CD4-positive, alpha-beta T cell treated with Interleukin-15 for 4 hours (primary cell): ENCODE measurements around the gene ADAMTS8.

ENCODE experiments used
- DNase-seq: peaks from one replicate; pipeline ENCODE4 v3.0.0-alpha.2; 2020; ENCODE audit warnings: low spot score

Gene ADAMTS8

DNA sequence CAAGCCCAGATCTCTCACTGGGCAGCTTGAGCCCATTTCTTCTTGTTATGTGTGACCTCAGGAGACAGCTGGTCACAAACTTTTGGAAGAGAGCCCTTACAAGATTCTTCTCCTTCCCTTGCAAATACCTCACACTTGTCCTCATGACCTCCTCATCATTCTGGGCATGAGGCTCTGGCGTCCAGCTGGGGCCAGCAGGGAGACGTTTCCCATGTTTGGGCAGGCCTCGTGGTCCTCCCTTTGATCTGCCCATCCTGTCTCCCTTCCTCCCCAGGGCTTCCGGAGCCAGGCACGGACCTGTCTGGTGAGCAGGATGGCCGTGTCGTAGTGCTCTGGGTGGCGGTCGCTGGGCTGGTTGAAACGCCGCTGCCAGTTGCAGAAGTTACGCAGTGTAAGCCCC, 9.7 kb downstream of the ADAMTS8 start:
- no peak for DNase-seq

DNA sequence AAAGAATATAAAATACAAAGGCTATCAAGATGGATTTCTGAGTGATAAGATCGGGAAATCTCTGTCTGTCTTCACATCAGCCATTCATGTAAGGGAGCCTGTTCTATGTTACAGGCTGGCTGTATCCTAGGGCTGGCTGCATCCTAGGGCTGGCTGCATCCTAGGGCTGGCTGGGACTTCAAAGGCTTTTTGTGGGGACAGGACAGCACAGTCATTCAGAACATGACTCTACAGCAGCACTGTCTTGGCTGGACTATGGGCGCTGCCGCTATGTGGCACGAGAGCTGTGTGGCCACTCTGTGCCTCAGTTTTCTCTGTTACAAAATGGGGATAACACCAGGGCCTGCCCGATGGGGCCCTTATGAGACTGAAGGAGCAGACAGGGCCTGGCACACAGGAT, 10.2 kb downstream of the ADAMTS8 start:
- no peak for DNase-seq

DNA sequence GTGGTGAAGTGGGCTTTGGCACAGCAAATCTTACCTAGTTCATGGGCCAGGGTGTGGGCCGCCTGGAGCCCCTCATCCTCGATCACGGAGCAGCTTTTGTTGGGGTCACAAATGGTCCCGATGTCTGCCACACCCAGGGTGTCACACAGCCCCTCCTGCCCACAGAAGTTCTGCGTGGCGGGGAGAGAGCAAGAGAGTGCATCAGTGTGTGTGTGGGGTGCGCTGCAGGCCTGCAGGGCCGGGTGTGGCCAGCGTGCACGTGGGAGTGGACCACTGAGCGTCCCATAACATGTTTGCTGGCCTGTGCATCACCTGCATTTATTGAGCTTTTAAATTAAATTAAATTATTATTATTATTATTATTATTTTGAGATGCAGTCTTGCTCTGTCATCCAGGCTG, 11.5 kb downstream of the ADAMTS8 start:
- no peak for DNase-seq

DNA sequence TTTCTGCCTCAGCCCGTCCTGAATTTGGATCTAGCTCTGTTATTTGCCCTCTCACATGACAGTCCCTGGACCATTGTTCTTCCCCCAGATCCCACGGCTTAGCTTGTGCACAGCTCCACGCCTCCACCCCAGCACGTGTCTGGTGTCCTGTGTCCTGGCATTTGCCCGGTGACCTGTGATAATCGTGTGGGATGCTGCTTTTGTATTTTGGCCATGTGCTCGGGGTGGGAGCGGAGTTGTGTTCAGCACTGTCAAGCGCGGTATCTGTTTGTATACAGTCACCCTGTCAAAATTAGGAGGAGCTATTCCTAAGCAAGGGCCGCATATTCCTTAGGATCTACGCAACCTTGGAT, 11.9 kb downstream of the ADAMTS8 start:
- DNase-seq = no peak

DNA sequence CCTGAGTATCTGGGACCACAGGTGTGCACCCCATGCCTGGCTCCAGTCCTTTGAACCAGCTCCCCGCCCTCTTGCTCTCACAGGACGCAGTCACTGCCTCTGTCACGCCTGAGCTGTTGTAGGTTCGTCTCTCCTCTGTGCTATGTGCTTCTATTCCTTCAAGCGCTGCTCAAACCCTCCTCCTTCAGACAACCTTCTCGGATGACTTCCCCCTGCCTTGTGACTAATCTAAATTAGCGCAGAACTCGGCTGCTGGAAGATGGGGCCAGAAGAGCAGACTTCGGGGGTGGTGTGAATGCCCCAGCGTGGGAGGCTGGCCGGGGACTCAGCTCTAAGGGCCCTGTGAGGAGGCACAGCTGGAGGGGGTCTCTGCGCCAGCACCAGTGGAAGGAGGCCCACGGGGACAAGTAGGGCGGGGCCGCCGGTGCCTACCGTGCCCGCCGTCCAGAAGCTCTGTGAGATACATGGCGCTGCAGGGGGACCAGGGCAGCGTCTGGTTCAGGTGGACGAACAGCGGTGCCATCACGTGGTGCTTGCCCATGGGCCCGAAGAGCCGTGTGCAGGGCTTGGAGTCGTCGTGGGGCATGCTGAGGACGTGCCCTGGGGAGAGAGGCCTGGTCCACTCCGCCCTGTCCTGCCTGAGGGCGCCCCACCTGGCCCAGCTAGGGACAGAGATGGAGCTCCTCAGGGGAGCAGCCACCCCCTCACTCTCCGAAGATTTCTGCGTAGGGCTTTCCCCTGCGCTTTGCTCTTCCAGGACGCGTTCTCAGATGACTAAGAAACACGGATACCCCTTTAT, 12.5 kb downstream of the ADAMTS8 start:
- no peak for DNase-seq

DNA sequence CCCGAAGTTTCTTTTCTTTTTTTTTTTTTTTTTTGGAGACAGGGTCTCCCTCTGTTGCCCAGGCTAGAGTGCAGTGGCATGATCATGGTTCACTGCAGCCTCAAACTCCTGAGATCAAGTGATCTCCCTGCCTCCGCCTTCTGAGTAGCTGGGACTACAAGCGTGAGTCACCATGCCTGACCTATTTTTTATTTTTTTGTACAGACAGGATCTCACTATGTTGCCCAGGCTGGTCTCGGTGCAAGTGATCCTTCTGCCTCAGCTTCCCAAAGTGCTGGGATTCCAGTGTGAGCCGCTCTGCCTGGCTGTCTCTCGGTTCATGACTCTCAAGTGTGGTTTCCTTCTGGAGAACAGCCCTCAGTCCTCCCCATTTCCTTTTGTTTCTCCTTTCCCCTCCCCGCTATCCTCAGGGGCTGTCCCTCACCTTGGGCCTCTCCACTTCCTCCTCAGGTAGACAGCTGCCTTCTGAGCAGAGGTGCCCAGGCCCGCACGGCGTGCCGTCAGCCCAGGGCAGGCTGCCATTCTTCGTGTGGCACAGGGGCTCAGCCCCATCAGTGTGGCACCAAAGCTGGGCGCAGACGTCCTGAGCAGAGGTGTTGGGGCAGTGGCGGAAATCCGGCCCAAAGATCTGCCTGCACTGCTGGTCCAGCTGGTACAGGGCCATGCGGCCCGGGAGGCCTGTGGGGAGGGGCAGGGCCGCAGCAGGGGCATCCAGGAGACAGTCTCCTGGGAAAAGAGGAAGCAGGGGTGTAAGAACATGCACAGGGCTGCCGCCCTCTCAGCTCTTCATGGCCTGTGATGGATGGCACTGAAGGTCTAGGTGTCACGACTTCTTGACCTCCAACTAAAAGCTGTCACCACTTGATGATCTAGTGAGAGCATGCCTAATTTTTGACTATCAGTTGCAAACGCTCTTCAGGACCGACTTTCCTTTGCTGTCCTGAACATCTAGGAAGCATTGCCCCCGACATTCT, 14.0 kb downstream of the ADAMTS8 start:
- DNase-seq = no peak

DNA sequence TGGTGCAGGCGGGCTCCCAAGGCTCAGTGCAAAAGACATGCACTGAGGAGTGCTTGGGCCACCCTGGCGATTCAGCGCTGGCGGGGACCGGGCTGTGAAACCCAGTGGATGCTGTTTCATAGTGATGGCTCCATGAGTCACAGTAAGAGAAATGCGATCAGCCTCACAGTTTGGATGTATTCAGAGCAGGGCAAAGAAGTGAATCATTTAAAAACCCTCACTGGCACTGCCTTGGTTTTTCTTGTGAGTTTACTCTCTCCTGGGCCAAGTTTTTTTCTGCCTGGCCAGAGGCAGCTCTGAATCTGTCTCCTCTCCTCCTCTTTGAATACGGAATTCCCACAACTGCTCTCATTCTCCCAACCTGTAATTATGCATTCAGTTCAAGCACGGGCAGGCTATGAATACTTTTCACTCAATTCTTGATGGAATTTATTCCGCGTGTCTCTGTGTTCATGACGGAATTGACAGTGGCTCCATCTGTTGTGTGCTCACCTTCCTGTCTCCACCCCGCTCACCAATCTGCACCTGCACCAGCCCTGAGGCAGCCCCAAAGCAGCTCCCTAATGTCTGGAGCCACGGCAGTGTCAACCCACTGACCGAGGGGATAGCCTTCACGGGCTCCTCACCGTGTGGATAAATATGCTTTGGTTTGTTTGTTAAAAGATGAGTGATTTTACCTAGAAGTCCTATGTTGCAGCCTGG, 14.9 kb downstream of the ADAMTS8 start:
- no peak for DNase-seq

DNA sequence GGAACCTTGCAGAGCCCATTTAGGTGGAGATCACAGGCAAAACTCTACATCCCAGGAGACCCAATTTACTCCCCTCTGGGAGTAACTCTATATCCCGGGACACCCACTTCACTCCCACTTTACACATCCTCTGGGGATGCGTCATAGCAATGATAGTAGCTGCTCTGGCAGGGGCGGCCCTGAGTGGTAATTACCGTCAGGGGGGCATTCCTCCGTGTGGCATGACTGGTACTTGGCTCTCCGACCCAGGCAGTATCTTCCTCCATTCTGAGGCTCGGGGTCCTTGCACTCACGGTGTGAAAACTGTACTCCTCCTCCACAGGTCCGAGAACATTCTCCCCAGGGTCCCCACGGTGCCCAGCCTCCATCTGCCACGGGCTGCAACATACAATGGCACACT, 17.2 kb downstream of the ADAMTS8 start:
- DNase-seq = no peak

DNA sequence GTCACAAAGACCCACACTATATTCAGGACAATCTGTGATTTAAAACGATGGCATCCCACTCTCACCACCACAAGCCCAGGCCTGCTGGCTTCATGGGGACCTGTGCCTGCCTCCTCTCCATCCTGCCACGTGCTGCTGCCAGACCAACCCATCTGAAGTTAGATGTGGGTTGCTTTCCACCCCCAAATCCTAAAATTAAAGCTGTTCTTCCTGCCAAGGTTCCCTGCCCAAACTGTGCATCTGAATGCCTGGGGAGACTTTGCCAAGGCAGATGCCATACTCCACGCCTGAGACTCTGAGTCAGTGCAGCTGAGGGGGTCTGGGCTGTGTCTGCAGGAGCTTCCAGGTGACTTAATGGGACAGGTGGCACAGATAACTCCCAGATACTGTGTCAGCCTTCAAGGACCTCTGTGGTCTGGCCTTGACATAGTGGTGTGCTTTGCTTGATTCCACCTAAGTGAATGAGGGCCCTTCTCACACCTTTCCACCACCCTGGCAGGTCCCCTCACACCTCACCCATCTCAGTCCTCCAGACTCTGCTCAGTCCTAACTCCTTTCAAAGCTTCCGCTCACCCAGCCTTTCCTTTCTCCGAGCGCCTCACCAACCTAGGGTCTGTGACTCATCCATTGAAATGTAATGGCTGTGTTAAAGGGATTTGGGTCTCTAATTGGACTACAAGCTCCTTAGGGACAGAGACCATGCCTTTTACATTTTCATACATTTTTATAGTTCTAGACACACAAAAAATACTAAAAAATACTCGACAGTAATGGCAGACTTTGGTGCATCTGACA, 18.6 kb downstream of the ADAMTS8 start:
- no peak for DNase-seq

DNA sequence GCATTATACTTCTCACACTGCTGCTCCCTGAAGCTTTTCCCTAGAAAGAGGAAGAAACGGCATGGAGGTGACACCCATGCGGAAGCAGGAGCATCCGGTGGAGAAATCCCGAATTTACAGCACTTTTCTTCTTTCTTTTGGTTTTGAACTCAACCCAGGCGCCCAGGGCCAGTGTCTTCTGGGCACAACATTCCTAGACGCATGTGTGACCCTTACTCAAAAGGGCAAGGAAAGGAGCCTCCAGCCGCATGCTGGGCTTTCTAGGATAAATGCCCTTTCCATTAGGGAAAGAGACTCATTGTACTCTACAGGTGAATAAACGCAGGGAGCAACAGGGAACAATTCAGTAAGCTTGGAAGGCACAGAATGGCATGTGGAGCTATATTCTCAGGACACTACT, 19.5 kb downstream of the ADAMTS8 start:
- no peak for DNase-seq

DNA sequence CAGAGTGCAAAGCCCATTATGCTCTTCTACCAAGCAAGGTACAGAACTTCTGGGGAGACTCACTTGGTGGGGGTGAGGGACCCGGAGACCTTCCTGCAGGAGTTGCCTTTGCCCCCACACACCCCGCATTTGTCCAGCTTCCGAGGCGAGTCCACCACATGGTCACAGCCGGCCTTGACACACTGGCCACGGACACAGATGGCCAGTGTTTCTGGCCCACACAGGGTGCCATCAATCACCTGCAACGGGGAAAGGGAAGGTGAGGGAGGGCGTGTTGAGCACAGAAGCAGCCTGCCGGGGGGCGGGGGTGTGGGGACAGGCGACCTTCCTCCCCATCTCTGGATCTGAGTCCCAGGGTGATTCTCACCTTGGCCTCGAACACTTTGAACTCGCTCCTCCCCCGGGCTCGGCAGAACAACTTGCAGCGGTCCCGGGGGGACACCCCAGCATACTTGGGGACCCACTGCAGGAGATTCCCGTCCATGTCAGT, 20.0 kb downstream of the ADAMTS8 start:
- no peak for DNase-seq

DNA sequence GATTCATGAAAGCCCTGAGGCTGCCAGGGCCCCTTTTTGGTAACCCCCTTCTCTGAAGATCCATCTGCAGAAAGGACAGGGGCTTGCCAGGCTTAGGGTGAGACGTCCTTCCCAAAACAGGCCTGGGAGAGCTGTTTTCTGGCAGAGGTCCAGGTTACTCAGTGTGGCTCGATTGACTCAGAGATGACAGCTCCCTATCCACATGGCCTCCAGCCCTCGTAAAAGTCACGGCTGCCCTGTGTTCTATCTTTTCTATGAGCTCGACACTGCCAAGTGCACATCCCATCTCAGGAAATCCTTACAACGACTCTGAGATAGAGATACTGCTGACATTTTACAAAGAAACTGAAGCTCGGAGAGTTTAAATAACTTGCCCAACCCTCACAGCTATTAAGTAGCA, 20.4 kb downstream of the ADAMTS8 start:
- no peak for DNase-seq

DNA sequence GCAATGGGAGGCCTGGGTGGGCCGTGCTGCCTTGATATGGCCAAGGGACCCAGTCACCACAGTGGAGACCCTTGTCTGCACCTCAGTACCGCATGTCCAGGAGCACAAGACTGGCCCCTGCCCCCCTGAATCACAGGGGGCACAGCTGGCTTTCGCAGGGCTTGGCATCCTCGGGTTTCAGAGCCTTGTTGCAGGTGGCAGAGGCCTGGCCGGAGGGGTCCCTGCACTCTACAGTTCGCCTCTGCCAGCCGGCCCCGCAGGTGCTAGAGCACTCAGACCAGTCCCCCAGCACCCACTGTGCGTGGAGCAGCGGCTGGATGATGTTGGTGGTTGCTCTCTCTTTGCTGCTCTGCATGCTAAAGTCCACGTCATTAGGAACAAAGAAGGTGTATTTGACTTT, 23.0 kb downstream of the ADAMTS8 start:
- no peak for DNase-seq

DNA sequence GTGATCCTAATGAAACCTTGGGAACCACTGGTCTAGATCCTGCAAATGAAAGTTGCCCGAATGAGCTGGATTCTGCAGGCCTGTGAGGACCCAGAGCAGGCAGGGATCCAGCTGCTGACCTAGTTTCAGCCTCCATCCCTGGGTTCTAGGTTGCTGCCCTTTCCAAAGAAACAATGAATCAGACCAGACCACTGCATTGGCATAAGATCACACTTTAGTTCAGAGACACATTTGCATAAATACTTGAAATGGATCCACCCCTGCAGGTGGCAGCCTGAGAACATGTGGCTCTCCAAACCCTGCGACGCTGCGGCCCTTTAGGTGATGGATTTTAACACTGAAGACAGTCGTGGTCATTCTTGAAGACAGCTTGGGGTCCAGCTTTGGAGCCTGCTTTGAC, 23.7 kb downstream of the ADAMTS8 start:
- DNase-seq = no peak

DNA sequence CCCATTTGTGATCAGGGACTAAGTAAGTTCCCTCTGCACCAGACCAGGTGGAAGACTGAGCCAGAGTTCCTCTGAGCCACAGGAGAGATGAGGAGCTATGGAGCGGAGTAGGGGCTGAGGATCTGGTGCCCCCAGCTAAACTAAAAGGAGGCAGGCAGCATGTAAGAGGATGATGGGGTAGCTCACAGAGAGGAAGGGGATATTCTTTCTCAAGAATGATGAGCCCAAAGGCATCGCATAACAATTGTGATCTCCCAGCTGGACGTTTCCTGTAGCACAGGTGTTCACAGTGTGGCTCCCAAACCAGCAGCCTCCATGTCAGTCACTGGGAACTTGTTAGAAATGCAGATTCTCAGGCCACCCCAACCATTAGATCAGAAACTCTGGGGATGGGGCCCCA, 24.4 kb downstream of the ADAMTS8 start:
- no peak for DNase-seq

DNA sequence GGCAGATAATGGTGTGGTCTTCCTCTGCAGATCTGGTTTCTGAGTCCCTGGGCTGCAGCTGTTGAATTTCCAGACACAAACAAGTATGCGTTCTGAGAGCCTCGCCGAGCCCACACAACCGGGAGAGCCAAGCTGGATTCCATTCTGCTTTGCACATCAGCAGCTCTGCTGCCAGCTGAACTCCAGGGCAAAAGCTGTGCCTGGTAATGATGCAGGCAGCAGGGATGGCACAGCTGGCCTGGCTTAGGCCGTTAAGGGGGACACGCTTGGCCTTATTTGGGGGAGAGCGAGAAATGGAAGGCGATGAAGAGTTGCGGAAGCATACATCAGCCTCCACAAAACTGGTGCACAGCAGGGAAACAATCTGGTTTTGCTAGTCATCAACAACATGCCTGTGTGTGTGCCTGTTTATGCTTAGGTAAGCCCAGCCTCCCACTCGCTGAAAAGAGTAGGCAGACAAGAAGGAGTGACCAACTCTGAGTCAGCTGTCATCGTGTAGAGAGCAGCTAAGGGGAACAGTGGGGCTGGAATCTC, 25.1 kb downstream of the ADAMTS8 start:
- DNase-seq = no peak

DNA sequence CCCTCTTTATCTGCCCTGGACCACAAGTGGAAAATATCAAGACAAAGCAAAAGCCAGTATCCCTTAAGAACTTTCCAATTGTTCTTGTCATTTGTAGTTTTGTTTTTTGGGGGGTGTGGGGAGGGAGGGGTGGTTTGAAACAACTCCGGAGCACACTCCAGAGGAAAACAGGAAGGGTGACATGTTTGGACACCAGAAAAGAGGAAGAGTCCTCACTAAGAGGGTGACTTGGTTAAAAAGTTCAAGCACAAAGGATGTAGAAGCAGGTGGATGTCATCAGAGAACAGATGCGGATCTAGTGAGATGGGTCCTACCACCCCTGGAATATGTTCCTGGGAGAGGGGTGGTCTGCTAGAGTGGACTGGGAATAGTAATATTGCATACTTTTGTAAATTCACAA, 25.8 kb downstream of the ADAMTS8 start:
- no peak for DNase-seq

DNA sequence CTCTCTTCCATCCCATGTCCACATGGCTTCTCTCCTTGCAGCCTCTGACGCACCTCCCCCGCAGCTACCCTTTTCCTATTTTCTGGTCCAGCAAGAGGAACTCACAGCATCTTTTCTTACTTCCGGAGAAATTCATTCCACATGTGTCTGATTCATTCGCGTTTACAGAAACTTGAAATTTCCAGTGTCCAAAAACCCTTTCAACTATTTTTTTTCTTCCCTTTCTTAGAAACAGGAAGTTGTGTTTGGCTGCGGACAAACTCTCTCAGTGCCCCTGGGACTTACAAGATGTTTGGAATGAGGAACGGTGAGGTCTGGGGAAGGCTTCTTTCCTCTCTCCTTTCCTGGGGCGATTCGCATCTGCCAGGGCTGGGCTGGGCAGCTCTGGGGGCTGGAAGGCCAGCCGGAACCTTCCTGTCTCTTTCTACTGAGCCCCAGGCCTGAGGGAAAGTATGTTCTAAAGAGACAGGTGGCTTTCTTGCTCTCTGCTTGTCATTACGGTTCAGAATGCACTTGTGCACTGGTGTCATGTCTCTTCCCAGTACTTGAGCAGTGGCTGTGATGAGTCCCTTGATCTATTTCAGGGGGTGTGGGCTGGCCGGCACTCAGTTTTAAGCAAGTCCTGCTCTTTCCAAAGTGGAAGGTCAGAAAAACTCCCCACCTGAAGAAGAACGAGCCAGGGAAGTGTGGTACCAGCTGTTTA, 27.5 kb downstream of the ADAMTS8 start:
- no peak for DNase-seq

DNA sequence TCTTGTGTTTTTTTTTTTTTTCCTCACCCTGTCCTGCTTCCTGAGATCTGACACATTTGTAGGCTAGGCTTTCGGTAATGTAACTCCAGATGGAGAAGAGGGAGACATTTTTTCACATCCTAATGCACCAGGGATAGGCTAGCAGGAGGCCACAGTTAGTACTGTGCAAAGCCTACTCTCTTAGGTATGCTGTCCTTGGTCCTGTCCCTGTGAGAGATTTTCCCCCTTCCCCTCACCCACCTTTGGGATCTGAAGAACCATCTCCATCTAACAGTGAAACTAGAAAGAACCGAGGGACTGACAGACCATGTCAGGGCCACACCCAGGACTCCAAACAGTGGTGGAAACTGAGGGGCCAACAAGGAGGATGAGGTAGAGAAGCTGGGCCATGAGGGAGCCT, 29.2 kb downstream of the ADAMTS8 start:
- no peak for DNase-seq

DNA sequence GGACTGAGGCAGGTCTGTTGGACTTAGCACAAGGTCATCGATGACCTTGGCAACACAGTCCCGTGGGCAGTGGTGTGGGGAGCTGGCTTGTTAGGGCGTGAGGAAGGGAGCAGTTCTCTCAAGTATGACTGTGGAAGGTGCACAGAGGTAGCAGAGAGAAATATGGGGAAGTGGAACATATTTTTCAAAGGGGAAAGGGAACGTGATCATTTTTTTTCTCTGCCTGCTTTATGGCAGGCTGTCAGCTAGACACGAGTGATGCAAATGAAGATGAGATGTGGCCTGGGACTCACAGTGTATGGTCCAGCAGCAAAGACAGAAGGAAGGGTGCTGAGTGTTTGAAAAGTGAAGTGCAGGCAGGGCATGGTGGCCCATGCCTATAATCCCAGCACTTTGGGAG, 30.6 kb downstream of the ADAMTS8 start:
- DNase-seq = no peak

DNA sequence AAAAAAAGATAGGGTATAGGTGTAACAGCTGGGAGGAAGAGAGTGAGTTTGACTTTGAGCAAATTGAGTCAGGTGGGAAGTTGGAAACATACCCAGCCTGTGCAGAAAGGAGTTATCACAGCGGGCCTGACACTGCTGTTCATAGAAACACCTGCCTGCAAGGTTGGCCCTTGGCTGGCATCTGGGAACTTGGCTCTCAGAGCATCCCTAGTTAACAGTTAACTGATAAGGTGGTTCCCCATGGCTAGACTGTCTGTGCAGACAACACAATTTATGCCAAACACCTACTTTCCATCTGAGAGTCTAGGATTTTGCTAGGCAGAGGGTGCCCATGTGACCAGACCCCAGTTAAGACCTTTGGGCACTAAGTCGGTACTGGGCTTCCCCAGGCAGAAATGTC, 31.4 kb downstream of the ADAMTS8 start:
- DNase-seq = no peak
